ENCODE data around the gene CD302.
"Not testable (repeated sequence)": the region's sequence is repeated elsewhere in the genome, so short reads cannot be mapped to it uniquely, and the experiment has no call there.

Gene CD302

DNA sequence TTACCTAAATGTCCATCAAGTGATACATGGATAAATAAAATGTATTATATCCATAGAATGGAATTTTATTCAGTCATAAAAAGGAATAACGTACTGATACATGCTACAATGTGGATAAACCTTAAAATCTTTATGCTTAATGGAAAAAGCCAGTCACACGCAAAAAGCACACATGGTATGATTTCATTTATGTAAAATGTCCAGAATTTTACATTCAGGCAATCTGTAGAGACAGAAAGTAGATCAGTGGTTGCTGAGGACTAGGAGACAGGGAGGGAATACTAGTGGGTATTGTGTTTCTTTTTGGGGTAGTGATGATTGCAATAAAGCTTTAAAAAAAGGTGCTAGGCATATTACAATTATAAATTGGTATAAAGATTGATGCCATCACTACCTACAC, 30.7 kb upstream of the CD302 start:
- DNase-seq: no peak
- Histone ChIP-seq H3K4me3 (ENCODE audit: low read depth, low read length) (no peak overlapping the region), H3K36me3 (no peaks in the 10 kb centered on the region), H3K9me3 (no peaks in the 10 kb centered on the region), H3K4me1 (no peaks in the 10 kb centered on the region), H3K27me3 (no peaks in the 10 kb centered on the region)
- TF ChIP-seq, protein P1, sequence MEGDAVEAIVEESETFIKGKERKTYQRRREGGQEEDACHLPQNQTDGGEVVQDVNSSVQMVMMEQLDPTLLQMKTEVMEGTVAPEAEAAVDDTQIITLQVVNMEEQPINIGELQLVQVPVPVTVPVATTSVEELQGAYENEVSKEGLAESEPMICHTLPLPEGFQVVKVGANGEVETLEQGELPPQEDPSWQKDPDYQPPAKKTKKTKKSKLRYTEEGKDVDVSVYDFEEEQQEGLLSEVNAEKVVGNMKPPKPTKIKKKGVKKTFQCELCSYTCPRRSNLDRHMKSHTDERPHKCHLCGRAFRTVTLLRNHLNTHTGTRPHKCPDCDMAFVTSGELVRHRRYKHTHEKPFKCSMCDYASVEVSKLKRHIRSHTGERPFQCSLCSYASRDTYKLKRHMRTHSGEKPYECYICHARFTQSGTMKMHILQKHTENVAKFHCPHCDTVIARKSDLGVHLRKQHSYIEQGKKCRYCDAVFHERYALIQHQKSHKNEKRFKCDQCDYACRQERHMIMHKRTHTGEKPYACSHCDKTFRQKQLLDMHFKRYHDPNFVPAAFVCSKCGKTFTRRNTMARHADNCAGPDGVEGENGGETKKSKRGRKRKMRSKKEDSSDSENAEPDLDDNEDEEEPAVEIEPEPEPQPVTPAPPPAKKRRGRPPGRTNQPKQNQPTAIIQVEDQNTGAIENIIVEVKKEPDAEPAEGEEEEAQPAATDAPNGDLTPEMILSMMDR (IDR thresholded peaks at IDR 0.05; ENCODE audit: low read depth, low read length): no peak

DNA sequence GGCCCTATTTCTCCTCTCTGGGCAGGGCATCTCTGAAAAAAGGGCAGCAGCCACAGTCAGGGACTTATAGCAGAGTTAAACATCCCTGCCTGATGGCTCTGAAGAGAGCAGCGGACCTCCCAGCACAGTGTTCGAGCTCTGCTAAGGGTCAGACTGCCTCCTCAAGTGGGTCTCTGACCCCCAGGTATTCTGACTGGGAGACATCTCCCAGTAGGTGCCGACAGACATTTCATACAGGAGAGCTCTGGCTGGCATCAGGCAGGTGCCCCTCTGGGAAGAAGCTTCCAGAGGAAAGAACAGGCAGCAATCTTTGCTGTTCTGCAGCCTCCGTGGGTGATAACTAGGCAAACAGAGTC, 24.4 kb upstream of the CD302 start:
- H3K27me3 ChIP-seq; H3K4me1 ChIP-seq; H3K4me3 ChIP-seq (ENCODE audit: low read depth, low read length); H3K36me3 ChIP-seq; DNase-seq; H3K9me3 ChIP-seq: not testable (repeated sequence)

DNA sequence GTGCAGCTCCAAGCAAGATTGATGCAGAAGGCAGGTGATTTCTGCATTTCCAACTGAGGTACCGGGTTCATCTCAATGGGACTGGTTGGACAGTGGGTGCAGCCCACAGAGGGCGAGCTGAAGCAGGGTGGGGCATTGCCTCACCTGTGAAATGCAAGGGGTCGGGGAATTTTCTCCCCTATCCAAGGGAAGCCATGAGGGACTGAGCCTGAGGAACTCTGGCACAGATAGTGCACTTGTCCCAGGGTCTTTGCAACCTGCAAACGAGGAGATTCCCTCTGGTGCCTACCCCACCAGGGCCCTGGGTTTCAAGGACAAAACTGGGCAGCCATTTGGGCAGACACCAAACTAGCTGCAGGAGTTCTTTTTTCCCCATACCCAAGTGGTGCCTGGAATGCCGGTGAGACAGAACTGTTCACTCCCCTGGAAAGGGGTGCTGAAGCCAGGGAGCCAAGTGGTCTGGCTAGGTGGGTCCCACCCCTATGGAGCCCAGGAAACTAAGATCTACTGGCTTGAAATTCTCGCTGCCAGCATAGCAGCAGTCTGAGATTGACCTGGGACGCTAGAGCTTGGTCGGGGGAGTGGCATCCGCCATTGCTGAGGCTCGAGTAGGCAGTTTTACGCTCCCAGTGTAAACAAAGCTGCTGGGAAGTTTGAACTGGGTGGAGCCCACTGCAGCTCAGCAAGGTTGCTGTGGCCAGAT, 23.9 kb upstream of the CD302 start:
- H3K4me1 ChIP-seq, DNase-seq: not testable (repeated sequence)

DNA sequence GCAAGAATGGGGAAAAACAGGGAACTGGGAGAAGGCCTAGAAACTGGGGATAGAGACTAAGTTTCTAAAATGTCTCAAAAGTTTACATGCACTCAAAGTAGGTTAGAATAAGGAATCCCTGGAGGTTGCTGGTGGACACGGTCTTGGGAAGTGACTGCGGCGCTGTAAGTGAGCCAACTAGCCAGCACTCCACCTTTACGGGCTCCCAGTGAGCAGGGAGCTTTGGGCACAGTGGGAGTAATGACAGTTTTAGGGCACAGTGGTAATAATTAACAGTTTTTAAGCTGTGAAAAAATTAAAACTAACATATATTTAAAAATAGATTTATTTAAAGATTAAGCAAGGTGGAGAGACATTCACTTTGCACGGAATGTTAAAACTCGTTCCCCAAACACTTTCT, 20.9 kb upstream of the CD302 start:
- H3K4me3 ChIP-seq (ENCODE audit: low read depth, low read length): no peak overlapping the region
- no peaks in the 10 kb centered on the region for H3K36me3 ChIP-seq
- TF ChIP-seq, protein P1 (IDR thresholded peaks at IDR 0.05; ENCODE audit: low read depth, low read length): no peak
- no peaks in the 10 kb centered on the region for H3K9me3 ChIP-seq
- no peaks in the 10 kb centered on the region for H3K4me1 ChIP-seq
- no peaks in the 10 kb centered on the region for H3K27me3 ChIP-seq
- no peak for DNase-seq

More for the DNA sequence above, 23.9 kb upstream of the CD302 start:
- not testable (repeated sequence) for H3K4me3 ChIP-seq (ENCODE audit: low read depth, low read length); H3K36me3 ChIP-seq; H3K27me3 ChIP-seq; H3K9me3 ChIP-seq

DNA sequence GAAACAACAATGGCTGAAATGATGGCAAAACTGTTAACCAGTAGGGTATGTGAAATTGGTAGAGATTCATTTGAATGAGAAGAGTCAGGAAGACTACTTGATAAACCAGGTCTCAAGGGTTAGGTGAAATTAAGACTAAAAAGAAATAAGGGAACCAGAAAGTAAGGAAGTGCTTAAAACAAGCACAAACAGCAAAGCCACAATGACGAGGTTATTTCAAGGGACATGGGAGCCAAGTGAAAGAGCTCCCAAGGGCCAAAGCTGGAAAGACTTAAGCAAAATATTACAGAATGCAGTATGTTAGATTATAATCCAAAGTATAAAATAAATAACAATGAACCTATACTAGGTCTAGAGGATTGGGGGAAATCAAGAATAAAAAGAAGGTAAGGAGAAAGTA, 19.3 kb upstream of the CD302 start:
- no peak for DNase-seq
- TF ChIP-seq, protein P1 (IDR thresholded peaks at IDR 0.05; ENCODE audit: low read depth, low read length): no peak

DNA sequence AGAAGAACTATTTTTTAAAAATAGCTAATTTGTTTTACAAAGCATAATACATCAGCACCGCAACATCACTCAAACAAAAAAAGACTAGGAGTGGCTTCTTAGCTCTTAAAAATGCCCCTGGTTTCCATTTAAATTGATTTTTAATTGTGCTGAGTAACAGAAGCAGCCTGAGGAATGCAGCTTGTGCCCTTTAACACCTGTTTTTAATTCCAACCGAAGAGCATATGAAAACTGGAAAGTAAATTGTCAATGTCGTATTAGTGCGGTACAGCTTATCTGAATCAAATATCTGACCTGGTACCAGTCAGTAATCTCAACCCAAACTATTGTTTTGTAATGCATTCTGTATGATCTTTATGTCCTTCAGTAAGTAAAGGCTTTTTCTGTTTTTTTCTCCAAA, 13.2 kb upstream of the CD302 start:
- no peaks in the 10 kb centered on the region for H3K27me3 ChIP-seq
- H3K36me3 ChIP-seq: no peaks in the 10 kb centered on the region
- no peaks in the 10 kb centered on the region for H3K9me3 ChIP-seq
- no peak overlapping the region for H3K4me3 ChIP-seq (ENCODE audit: low read depth, low read length)
- TF ChIP-seq, protein P1 (IDR thresholded peaks at IDR 0.05; ENCODE audit: low read depth, low read length): no peak
- H3K4me1 ChIP-seq: no peaks in the 10 kb centered on the region
- no peak for DNase-seq

More for the DNA sequence above, 19.3 kb upstream of the CD302 start:
- Histone ChIP-seq H3K4me3 (ENCODE audit: low read depth, low read length) (no peak overlapping the region), H3K4me1 (no peaks in the 10 kb centered on the region), H3K36me3 (no peaks in the 10 kb centered on the region), H3K9me3 (no peaks in the 10 kb centered on the region), H3K27me3 (no peaks in the 10 kb centered on the region)

DNA sequence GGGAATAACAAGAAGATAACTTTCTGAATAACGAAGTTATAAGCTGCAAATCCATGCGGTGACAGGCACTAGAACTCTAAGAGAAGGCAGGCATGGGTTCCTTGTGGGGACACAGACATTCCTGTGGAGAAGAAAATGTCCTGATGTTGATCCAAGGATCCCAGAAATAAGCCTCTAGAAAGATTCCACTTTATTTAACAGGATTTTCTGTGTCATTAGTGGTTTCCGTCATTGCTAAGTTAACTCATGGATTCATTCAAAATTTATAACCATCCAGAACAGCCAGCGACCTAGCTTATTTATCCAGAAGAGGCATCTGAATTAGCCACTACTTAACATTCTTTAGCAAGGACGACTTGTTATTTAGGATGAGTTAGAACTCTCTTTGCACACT, 10.0 kb upstream of the CD302 start:
- no peak for DNase-seq
- H3K4me1 ChIP-seq: no peaks in the 10 kb centered on the region
- no peaks in the 10 kb centered on the region for H3K9me3 ChIP-seq
- H3K4me3 ChIP-seq (ENCODE audit: low read depth, low read length): no peak overlapping the region
- TF ChIP-seq, protein P1 (IDR thresholded peaks at IDR 0.05; ENCODE audit: low read depth, low read length): no peak
- H3K36me3 ChIP-seq: no peaks in the 10 kb centered on the region
- H3K27me3 ChIP-seq: no peaks in the 10 kb centered on the region

Data from BE2C (cell line).